AG04449 (cell line): ENCODE results near the gene LYPD6B.

ENCODE experiments used
- CTCF ChIA-PET: fragments of 350-600 bp; formaldehyde crosslinking; extraction: SDS; loops from one replicate; lab custom pipeline; 2021; ENCODE audit warnings: antibody characterized with exemption; lab: Yijun Ruan, JAX
- POLR2A ChIA-PET: fragments of 400-600, 350-600 bp; formaldehyde crosslinking; extraction: SDS; loops from one replicate; lab custom pipeline; 2020; ENCODE audit warnings: antibody characterized with exemption, inconsistent platforms; lab: Yijun Ruan, JAX
- DNase-seq: peaks from one replicate; pipeline ENCODE4 v3.0.0-alpha.2; 2010; ENCODE audit warnings: low read depth, low spot score
- H3K4me3 ChIP-seq: 2 replicates; pipeline ENCODE4 v1.5.1; 2011; ENCODE audit warnings: low read depth, mild to moderate bottlenecking, control low read depth, low read length
- CTCF ChIP-seq: IDR thresholded peaks from one replicate; pipeline ENCODE4 v1.5.1; 2011; ENCODE audit warnings: mild to moderate bottlenecking, moderate library complexity, low read length, control low read depth, inconsistent platforms; ENCODE audit not compliant: insufficient read depth; ENCODE audit errors: missing control alignments

The LYPD6B gene

GRCh38 chr2:149062531-149062930, 24.0 kb downstream of the LYPD6B start:
- no peak for DNase-seq
- ChIA-PET POLR2A (no interaction called here), CTCF (no interaction called here)
- no peak overlapping the region for H3K4me3 ChIP-seq
- TF ChIP-seq CTCF: no peak

GRCh38 chr2:149063177-149063576, 24.7 kb downstream of the LYPD6B start:
- CTCF ChIA-PET: interaction anchor here (1.0 kb wide), 1 partner anchor 9 kb away, joined by 3 read pairs; no protein-coding TSS in a partner anchor
- no peak overlapping the region for H3K4me3 ChIP-seq
- TF ChIP-seq CTCF: no peak
- POLR2A ChIA-PET: no interaction called here
- no peak for DNase-seq

GRCh38 chr2:149064365-149064841, 25.9 kb downstream of the LYPD6B start:
- TF ChIP-seq CTCF: no peak
- ChIA-PET CTCF (interaction anchor here (1.0 kb wide), 1 partner anchor 10 kb away, joined by 3 read pairs; no protein-coding TSS in a partner anchor), POLR2A (interaction anchor here (0.7 kb wide), 1 partner anchor 72 kb away, joined by 3 read pairs; no protein-coding TSS in a partner anchor)
- DNase-seq: no peak
- no peak overlapping the region for H3K4me3 ChIP-seq

- ChIA-PET POLR2A (interaction anchor here (0.7 kb wide), 1 partner anchor 71 kb away, joined by 3 read pairs; no protein-coding TSS in a partner anchor), CTCF (interaction anchor here (1.2 kb wide), 1 partner anchor 497 kb away, joined by 3 read pairs; no protein-coding TSS in a partner anchor)
- no peak overlapping the region for H3K4me3 ChIP-seq
- TF ChIP-seq CTCF: no peak
- no peak for DNase-seq
Observed at GRCh38 chr2:149064856-149065630, 26.5 kb downstream of the LYPD6B start.

DNA sequence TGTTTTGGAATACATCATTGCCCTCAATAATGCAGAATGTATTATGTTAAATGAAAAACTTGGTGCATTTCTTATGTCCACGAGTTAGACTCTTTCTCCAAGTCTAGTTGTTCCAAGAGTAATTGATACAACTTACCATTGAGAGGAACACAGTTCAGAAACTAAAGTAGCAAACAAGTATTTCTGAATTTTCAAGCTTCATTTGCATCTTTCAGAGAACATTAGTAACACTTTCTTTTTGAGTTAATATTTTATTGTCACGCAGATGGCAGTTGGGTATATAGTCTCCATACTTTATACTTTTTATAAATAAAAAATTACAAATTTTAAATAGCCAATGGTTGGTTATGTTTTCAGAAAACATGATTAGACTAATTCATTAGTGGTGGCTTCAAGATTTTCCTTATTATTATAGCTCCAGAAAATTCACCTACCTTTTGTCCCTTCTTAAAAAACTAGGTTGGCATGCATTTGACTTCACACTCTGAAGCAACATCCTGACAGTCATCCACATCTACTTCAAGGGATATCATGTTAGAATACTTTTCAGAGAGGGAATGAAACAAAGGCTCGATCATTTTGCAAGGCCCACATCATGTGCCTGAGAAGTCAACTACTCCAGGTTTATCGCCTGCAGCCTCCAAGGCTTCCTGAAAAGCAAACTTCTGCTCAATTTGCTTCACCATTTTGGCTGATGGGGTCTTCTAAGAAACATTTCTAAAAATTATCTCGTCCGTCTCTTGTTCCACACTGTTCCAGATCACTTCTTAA, 29.9 kb downstream of the LYPD6B start:
- ChIA-PET CTCF (no interaction called here), POLR2A (no interaction called here)
- no peak for DNase-seq
- no peak for TF ChIP-seq CTCF
- H3K4me3 ChIP-seq: no peak overlapping the region
